HepG2 (cell line): ENCODE measurements around the gene ZMIZ1. TPM values are rescaled to one million over a fixed set of nuclear protein-coding genes. Genes with fewer than 3 reads are reported as not detected.

Source experiments
- AKAP8 ChIP-seq: sonication (generic); formaldehyde crosslinking; IDR thresholded peaks from 2 replicates; pipeline ENCODE4 v1.5.1; 2020; ENCODE audit warnings: mild to moderate bottlenecking, missing genetic modification reagents
- MYNN ChIP-seq: sonication (generic); formaldehyde crosslinking; IDR thresholded peaks from 2 replicates; pipeline ENCODE4 v1.4.0; 2020; ENCODE audit warnings: mild to moderate bottlenecking, low read depth, missing genetic modification reagents
- NFATC3 ChIP-seq: sonication (generic); formaldehyde crosslinking; IDR thresholded peaks from 2 replicates; pipeline ENCODE4 v1.5.1; 2020; ENCODE audit warnings: mild to moderate bottlenecking, missing genetic modification reagents
- PAX8 ChIP-seq: sonication (generic); formaldehyde crosslinking; IDR thresholded peaks from 2 replicates; pipeline ENCODE4 v1.8.0; 2022; ENCODE audit warnings: mild to moderate bottlenecking, missing genetic modification reagents, borderline replicate concordance
- PPARG ChIP-seq: conservative IDR thresholded peaks from 2 replicates; pipeline ENCODE4 v1.6.1; 2016; ENCODE audit warnings: missing biosample characterization, missing genetic modification reagents
- SAP130 ChIP-seq: IDR thresholded peaks from 2 replicates; pipeline ENCODE4 v1.6.1; 2016; ENCODE audit warnings: low read depth
- ZNF256 ChIP-seq: sonication (generic); formaldehyde crosslinking; conservative IDR thresholded peaks from 2 replicates; pipeline ENCODE4 v1.4.0; 2020; ENCODE audit warnings: missing genetic modification reagents
- ZNF264 ChIP-seq: sonication (generic); formaldehyde crosslinking; IDR thresholded peaks from 2 replicates; pipeline ENCODE4 v1.4.0; 2020; ENCODE audit warnings: missing genetic modification reagents
- ZNF367 ChIP-seq: sonication (generic); formaldehyde crosslinking; IDR thresholded peaks from 2 replicates; pipeline ENCODE4 v1.4.0; 2020; ENCODE audit warnings: missing genetic modification reagents, borderline replicate concordance
- ZNF543 ChIP-seq: sonication (generic); formaldehyde crosslinking; IDR thresholded peaks from 2 replicates; pipeline ENCODE4 v1.4.0; 2020; ENCODE audit warnings: mild to moderate bottlenecking, missing genetic modification reagents
- ZNF768 ChIP-seq: sonication (generic); formaldehyde crosslinking; IDR thresholded peaks from 2 replicates; pipeline ENCODE4 v1.4.0; 2020; ENCODE audit warnings: missing genetic modification reagents
- ZNF772 ChIP-seq: sonication (generic); formaldehyde crosslinking; IDR thresholded peaks from 2 replicates; pipeline ENCODE4 v1.5.0; 2020; ENCODE audit warnings: mild to moderate bottlenecking, missing genetic modification reagents
- polyA plus RNA-seq, 8 experiments: library from polyadenylated mRNA; depleted of rRNA in 3 of 8; stranded (reverse) in 7 of 8; unstranded in 1 of 8; fragments of >200 nt; fragmentation: Illumina TruSeq in 4 of 8; extraction: Trizol in 4 of 8; gene quantifications; 2 replicates each; pipeline versions ENCODE4 v1.2.1 to v1.2.3, GENCODE V29; 2011 to 2016; ENCODE audit warnings: low read depth in 4 of 8, missing spikeins in 1 of 8, mixed read lengths in 1 of 8; ENCODE audit not compliant: insufficient read depth in 1 of 8
- total RNA-seq, 5 experiments: library from RNA; depleted of rRNA; stranded (reverse); fragments of >200 nt; fragmentation: Illumina TruSeq; extraction: Trizol; gene quantifications; 2 replicates each; pipeline ENCODE4 v1.2.3, GENCODE V29; 2016; ENCODE audit warnings: low read depth in 1 of 5
- TF ChIP-seq, protein P1 (sequence below): sonication (generic); formaldehyde crosslinking; IDR thresholded peaks from 2 replicates; pipeline ENCODE4 v1.5.0; 2020; ENCODE audit warnings: mild to moderate bottlenecking, missing genetic modification reagents
- TF ChIP-seq, protein P2 (sequence below): sonication (generic); formaldehyde crosslinking; IDR thresholded peaks from 2 replicates; pipeline ENCODE4 v1.8.0; 2022; ENCODE audit warnings: low read depth, missing genetic modification reagents
- TF ChIP-seq, protein P3 (sequence below): sonication (generic); formaldehyde crosslinking; IDR thresholded peaks from 2 replicates; pipeline ENCODE4 v1.5.1; 2020; ENCODE audit warnings: missing genetic modification reagents, mild to moderate bottlenecking, borderline replicate concordance
- TF ChIP-seq, protein P4 (sequence below): sonication (generic); formaldehyde crosslinking; IDR thresholded peaks from 2 replicates; pipeline ENCODE4 v1.5.1; 2020; ENCODE audit warnings: mild to moderate bottlenecking, missing genetic modification reagents, moderate library complexity

ZMIZ1 gene
- total and polyA plus RNA-seq, 2 of the 13 experiments (the other 11 are each of a cell fraction or from before 2014, with no cell fraction given): 5.3 to 10.2 TPM

DNA sequence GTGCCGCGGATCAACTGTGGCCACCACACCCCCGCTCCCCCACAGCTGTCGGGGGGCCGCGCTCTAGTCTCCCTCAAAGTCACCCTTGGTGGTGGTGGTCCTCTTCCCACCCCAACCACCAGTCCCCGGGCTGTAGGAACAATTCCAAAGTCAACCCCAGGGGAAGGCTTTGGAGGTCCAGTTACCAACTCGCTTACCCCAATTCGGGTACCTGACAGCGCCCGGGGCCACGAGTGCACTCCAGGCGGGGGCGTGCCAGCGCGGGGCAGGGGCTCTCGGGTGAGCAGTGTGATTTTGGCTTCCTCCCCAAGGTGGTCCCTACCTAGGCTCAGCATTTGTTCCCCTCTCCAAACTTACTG lies 584 bp upstream of the ZMIZ1 start (continued):
- TF ChIP-seq, protein P1, sequence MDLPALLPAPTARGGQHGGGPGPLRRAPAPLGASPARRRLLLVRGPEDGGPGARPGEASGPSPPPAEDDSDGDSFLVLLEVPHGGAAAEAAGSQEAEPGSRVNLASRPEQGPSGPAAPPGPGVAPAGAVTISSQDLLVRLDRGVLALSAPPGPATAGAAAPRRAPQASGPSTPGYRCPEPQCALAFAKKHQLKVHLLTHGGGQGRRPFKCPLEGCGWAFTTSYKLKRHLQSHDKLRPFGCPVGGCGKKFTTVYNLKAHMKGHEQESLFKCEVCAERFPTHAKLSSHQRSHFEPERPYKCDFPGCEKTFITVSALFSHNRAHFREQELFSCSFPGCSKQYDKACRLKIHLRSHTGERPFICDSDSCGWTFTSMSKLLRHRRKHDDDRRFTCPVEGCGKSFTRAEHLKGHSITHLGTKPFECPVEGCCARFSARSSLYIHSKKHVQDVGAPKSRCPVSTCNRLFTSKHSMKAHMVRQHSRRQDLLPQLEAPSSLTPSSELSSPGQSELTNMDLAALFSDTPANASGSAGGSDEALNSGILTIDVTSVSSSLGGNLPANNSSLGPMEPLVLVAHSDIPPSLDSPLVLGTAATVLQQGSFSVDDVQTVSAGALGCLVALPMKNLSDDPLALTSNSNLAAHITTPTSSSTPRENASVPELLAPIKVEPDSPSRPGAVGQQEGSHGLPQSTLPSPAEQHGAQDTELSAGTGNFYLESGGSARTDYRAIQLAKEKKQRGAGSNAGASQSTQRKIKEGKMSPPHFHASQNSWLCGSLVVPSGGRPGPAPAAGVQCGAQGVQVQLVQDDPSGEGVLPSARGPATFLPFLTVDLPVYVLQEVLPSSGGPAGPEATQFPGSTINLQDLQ (CRISPR knock-in tag): no peak
- TF ChIP-seq ZNF367 (CRISPR knock-in tag) (no peak), NFATC3 (CRISPR knock-in tag) (no peak), SAP130 (CRISPR knock-in tag) (no peak), ZNF543 (CRISPR knock-in tag) (no peak), MYNN (no peak), ZNF264 (CRISPR knock-in tag) (0 out of 2 replicates have a peak, but pooled peaks have one; percentile 35), ZNF768 (no peak), PAX8 (CRISPR knock-in tag) (no peak), PPARG (no peak), AKAP8 (CRISPR knock-in tag) (no peak), ZNF256 (no peak), ZNF772 (CRISPR knock-in tag) (no peak)
- TF ChIP-seq, protein P2, sequence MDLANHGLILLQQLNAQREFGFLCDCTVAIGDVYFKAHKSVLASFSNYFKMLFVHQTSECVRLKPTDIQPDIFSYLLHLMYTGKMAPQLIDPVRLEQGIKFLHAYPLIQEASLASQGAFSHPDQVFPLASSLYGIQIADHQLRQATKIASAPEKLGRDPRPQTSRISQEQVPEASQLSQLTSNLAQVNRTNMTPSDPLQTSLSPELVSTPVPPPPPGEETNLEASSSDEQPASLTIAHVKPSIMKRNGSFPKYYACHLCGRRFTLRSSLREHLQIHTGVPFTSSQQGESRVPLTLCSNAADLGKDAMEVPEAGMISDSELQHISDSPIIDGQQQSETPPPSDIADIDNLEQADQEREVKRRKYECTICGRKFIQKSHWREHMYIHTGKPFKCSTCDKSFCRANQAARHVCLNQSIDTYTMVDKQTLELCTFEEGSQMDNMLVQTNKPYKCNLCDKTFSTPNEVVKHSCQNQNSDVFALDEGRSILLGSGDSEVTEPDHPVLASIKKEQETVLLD (CRISPR knock-in tag): no peak
- TF ChIP-seq, protein P3, sequence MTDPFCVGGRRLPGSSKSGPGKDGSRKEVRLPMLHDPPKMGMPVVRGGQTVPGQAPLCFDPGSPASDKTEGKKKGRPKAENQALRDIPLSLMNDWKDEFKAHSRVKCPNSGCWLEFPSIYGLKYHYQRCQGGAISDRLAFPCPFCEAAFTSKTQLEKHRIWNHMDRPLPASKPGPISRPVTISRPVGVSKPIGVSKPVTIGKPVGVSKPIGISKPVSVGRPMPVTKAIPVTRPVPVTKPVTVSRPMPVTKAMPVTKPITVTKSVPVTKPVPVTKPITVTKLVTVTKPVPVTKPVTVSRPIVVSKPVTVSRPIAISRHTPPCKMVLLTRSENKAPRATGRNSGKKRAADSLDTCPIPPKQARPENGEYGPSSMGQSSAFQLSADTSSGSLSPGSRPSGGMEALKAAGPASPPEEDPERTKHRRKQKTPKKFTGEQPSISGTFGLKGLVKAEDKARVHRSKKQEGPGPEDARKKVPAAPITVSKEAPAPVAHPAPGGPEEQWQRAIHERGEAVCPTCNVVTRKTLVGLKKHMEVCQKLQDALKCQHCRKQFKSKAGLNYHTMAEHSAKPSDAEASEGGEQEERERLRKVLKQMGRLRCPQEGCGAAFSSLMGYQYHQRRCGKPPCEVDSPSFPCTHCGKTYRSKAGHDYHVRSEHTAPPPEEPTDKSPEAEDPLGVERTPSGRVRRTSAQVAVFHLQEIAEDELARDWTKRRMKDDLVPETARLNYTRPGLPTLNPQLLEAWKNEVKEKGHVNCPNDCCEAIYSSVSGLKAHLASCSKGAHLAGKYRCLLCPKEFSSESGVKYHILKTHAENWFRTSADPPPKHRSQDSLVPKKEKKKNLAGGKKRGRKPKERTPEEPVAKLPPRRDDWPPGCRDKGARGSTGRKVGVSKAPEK (CRISPR knock-in tag): no peak
- TF ChIP-seq, protein P4, sequence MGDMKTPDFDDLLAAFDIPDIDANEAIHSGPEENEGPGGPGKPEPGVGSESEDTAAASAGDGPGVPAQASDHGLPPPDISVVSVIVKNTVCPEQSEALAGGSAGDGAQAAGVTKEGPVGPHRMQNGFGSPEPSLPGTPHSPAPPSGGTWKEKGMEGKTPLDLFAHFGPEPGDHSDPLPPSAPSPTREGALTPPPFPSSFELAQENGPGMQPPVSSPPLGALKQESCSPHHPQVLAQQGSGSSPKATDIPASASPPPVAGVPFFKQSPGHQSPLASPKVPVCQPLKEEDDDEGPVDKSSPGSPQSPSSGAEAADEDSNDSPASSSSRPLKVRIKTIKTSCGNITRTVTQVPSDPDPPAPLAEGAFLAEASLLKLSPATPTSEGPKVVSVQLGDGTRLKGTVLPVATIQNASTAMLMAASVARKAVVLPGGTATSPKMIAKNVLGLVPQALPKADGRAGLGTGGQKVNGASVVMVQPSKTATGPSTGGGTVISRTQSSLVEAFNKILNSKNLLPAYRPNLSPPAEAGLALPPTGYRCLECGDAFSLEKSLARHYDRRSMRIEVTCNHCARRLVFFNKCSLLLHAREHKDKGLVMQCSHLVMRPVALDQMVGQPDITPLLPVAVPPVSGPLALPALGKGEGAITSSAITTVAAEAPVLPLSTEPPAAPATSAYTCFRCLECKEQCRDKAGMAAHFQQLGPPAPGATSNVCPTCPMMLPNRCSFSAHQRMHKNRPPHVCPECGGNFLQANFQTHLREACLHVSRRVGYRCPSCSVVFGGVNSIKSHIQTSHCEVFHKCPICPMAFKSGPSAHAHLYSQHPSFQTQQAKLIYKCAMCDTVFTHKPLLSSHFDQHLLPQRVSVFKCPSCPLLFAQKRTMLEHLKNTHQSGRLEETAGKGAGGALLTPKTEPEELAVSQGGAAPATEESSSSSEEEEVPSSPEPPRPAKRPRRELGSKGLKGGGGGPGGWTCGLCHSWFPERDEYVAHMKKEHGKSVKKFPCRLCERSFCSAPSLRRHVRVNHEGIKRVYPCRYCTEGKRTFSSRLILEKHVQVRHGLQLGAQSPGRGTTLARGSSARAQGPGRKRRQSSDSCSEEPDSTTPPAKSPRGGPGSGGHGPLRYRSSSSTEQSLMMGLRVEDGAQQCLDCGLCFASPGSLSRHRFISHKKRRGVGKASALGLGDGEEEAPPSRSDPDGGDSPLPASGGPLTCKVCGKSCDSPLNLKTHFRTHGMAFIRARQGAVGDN (CRISPR knock-in tag): 0 out of 2 replicates have a peak, but pooled peaks have one; percentile 7
